Activated naive CD4-positive, alpha-beta T cell treated with anti-CD3 and anti-CD28 coated beads, Interleukin-2, amount 10 ng/mL, durations not matched to agents 7 days and 5 days (primary cell): Measurements from ENCODE around the gene NAPA.

ENCODE experiments used
- CTCF ChIA-PET: fragments of 350-600 bp; sonication (Branson Sonifier 250); formaldehyde crosslinking; loops from one replicate; lab custom pipeline; 2021; ENCODE audit warnings: antibody characterized with exemption; lab: Charles Lee
- DNase-seq: peaks from one replicate; pipeline ENCODE4 v3.0.0-alpha.2; 2020
- H3K27ac Mint-ChIP-seq: one replicate; pipeline ENCODE4 v1.8.0; 2021; ENCODE audit warnings: mild to moderate bottlenecking, moderate library complexity, mixed read lengths
- H3K27me3 Mint-ChIP-seq: one replicate; pipeline ENCODE4 v1.8.0; 2021; ENCODE audit warnings: mild to moderate bottlenecking, mixed read lengths
- H3K36me3 Mint-ChIP-seq: one replicate; pipeline ENCODE4 v1.8.0; 2021; ENCODE audit warnings: mixed read lengths
- H3K4me1 Mint-ChIP-seq: one replicate; pipeline ENCODE4 v1.8.0; 2021; ENCODE audit warnings: mixed read lengths
- H3K4me3 Mint-ChIP-seq: one replicate; pipeline ENCODE4 v1.8.0; 2021; ENCODE audit warnings: mild to moderate bottlenecking, moderate library complexity, mixed read lengths
- H3K9me3 Mint-ChIP-seq: one replicate; pipeline ENCODE4 v1.8.0; 2021; ENCODE audit warnings: mixed read lengths

The NAPA gene

GRCh38 chr19:47514869-47515588 is at the start of gene NAPA:
Gene NAPA (minus strand): TSS chr19:47515063. CDS start chr19:47514940, 123 bp downstream.
- peak within 1 kb of the TSS; percentile 98 for H3K27ac Mint-ChIP-seq
- H3K4me3 Mint-ChIP-seq = peak within 1 kb of the TSS; percentile 98
- CTCF ChIA-PET = interaction anchor here (1.0 to 2.0 kb wide), 5 partner anchors 22 to 229 kb away, joined by 3 to 14 read pairs (median 5); partner anchors contain the start of gene KPTN
- H3K4me1 Mint-ChIP-seq = peaks cover 89% of the 10 kb centered on the region
- no peaks in the 10 kb centered on the region for H3K9me3 Mint-ChIP-seq
- peak; percentile 100 for DNase-seq
- peaks cover 8% of the 10 kb centered on the region for H3K27me3 Mint-ChIP-seq
- peaks cover 16% of the 10 kb centered on the region for H3K36me3 Mint-ChIP-seq

- H3K27me3 Mint-ChIP-seq = peaks cover 16% of the 10 kb centered on the region
- H3K36me3 Mint-ChIP-seq = no peaks in the 10 kb centered on the region
- no peak overlapping the region for H3K27ac Mint-ChIP-seq
- no peaks in the 10 kb centered on the region for H3K9me3 Mint-ChIP-seq
- H3K4me1 Mint-ChIP-seq = peaks cover 6% of the 10 kb centered on the region
- CTCF ChIA-PET = no interaction called here
- no peak for DNase-seq
- no peak overlapping the region for H3K4me3 Mint-ChIP-seq
These were observed 49.2 kb upstream of the NAPA start for GRCh38 chr19:47564081-47564480.

- peaks cover 6% of the 10 kb centered on the region for H3K4me1 Mint-ChIP-seq
- no peak overlapping the region for H3K27ac Mint-ChIP-seq
- CTCF ChIA-PET = interaction anchor here (1.0 kb wide), 1 partner anchor 62 kb away, joined by 6 read pairs; no protein-coding TSS in a partner anchor
- no peak overlapping the region for H3K4me3 Mint-ChIP-seq
- H3K27me3 Mint-ChIP-seq = peaks cover 11% of the 10 kb centered on the region
- H3K9me3 Mint-ChIP-seq = no peaks in the 10 kb centered on the region
- H3K36me3 Mint-ChIP-seq = no peaks in the 10 kb centered on the region
- DNase-seq = no peak
These were observed 46.7 kb upstream of the NAPA start for GRCh38 chr19:47561440-47562057.

GRCh38 chr19:47560999-47561398 is 46.1 kb upstream of the NAPA start:
- Mint-ChIP-seq H3K9me3 (no peaks in the 10 kb centered on the region), H3K4me3 (no peak overlapping the region), H3K36me3 (no peaks in the 10 kb centered on the region), H3K4me1 (peaks cover 6% of the 10 kb centered on the region), H3K27ac (no peak overlapping the region), H3K27me3 (peaks cover 11% of the 10 kb centered on the region)
- CTCF ChIA-PET = interaction anchor here (1.0 kb wide), 1 partner anchor 63 kb away, joined by 6 read pairs; no protein-coding TSS in a partner anchor
- DNase-seq = no peak

GRCh38 chr19:47550129-47550528 is 35.3 kb upstream of the NAPA start:
- CTCF ChIA-PET = no interaction called here

GRCh38 chr19:47549261-47549862 is 34.5 kb upstream of the NAPA start:
- Mint-ChIP-seq H3K4me3 (no peak overlapping the region), H3K36me3 (no peaks in the 10 kb centered on the region), H3K27ac (no peak overlapping the region), H3K4me1 (peaks cover 2% of the 10 kb centered on the region), H3K27me3 (peaks cover 52% of the 10 kb centered on the region), H3K9me3 (no peaks in the 10 kb centered on the region)
- CTCF ChIA-PET = no interaction called here
- no peak for DNase-seq

More at GRCh38 chr19:47550129-47550528, 35.3 kb upstream of the NAPA start:
- Mint-ChIP-seq H3K9me3 (no peaks in the 10 kb centered on the region), H3K4me1 (peaks cover 2% of the 10 kb centered on the region), H3K36me3 (no peaks in the 10 kb centered on the region), H3K27me3 (peaks cover 44% of the 10 kb centered on the region), H3K4me3 (no peak overlapping the region), H3K27ac (peak overlapping the region; percentile 79)
- no peak for DNase-seq

- Mint-ChIP-seq H3K27me3 (peaks cover 63% of the 10 kb centered on the region), H3K4me1 (peaks cover 2% of the 10 kb centered on the region), H3K36me3 (no peaks in the 10 kb centered on the region), H3K9me3 (no peaks in the 10 kb centered on the region), H3K4me3 (no peak overlapping the region), H3K27ac (no peak overlapping the region)
- CTCF ChIA-PET = no interaction called here
- DNase-seq = no peak
These were observed 32.3 kb upstream of the NAPA start for GRCh38 chr19:47547199-47547598.

- CTCF ChIA-PET = no interaction called here
These were observed 30.4 kb upstream of the NAPA start for GRCh38 chr19:47545061-47545948.

GRCh38 chr19:47544476-47544875 is 29.6 kb upstream of the NAPA start:
- no peak for DNase-seq
- Mint-ChIP-seq H3K27me3 (peaks cover 65% of the 10 kb centered on the region), H3K36me3 (no peaks in the 10 kb centered on the region), H3K4me3 (no peak overlapping the region), H3K9me3 (no peaks in the 10 kb centered on the region), H3K4me1 (peaks cover 14% of the 10 kb centered on the region), H3K27ac (no peak overlapping the region)
- CTCF ChIA-PET = no interaction called here

More at GRCh38 chr19:47545061-47545948, 30.4 kb upstream of the NAPA start:
- peaks cover 65% of the 10 kb centered on the region for H3K27me3 Mint-ChIP-seq
- no peak overlapping the region for H3K4me3 Mint-ChIP-seq
- peaks cover 14% of the 10 kb centered on the region for H3K4me1 Mint-ChIP-seq
- no peaks in the 10 kb centered on the region for H3K9me3 Mint-ChIP-seq
- no peak overlapping the region for H3K27ac Mint-ChIP-seq
- no peaks in the 10 kb centered on the region for H3K36me3 Mint-ChIP-seq
- no peak for DNase-seq

GRCh38 chr19:47544075-47544474 is 29.2 kb upstream of the NAPA start:
- H3K4me3 Mint-ChIP-seq = no peak overlapping the region
- H3K9me3 Mint-ChIP-seq = no peaks in the 10 kb centered on the region
- peaks cover 61% of the 10 kb centered on the region for H3K27me3 Mint-ChIP-seq
- no peak overlapping the region for H3K27ac Mint-ChIP-seq
- no peaks in the 10 kb centered on the region for H3K36me3 Mint-ChIP-seq
- DNase-seq = no peak
- peaks cover 14% of the 10 kb centered on the region for H3K4me1 Mint-ChIP-seq
- CTCF ChIA-PET = interaction anchor here (1.0 kb wide), 1 partner anchor 10 kb away, joined by 3 read pairs; no protein-coding TSS in a partner anchor

GRCh38 chr19:47542030-47542475 is 27.2 kb upstream of the NAPA start:
- Mint-ChIP-seq H3K4me3 (no peak overlapping the region), H3K36me3 (no peaks in the 10 kb centered on the region), H3K27me3 (peaks cover 52% of the 10 kb centered on the region), H3K27ac (no peak overlapping the region), H3K4me1 (peaks cover 14% of the 10 kb centered on the region), H3K9me3 (no peaks in the 10 kb centered on the region)
- no peak for DNase-seq
- CTCF ChIA-PET = no interaction called here

GRCh38 chr19:47541518-47541917 is 26.7 kb upstream of the NAPA start:
- Mint-ChIP-seq H3K36me3 (no peaks in the 10 kb centered on the region), H3K9me3 (no peaks in the 10 kb centered on the region), H3K4me3 (no peak overlapping the region), H3K27ac (peak overlapping the region; percentile 38), H3K4me1 (peaks cover 14% of the 10 kb centered on the region), H3K27me3 (peaks cover 47% of the 10 kb centered on the region)
- DNase-seq = peak; percentile 42
- CTCF ChIA-PET = no interaction called here

GRCh38 chr19:47540748-47541147 is 25.9 kb upstream of the NAPA start:
- CTCF ChIA-PET = no interaction called here
- H3K9me3 Mint-ChIP-seq = no peaks in the 10 kb centered on the region
- H3K4me3 Mint-ChIP-seq = no peak overlapping the region
- H3K27me3 Mint-ChIP-seq = peaks cover 42% of the 10 kb centered on the region
- no peak for DNase-seq
- H3K27ac Mint-ChIP-seq = no peak overlapping the region
- H3K4me1 Mint-ChIP-seq = peaks cover 14% of the 10 kb centered on the region
- no peaks in the 10 kb centered on the region for H3K36me3 Mint-ChIP-seq
